Stimulated activated naive B cell treated with anti-CD40 and anti-IgM and Interleukin-4, amounts not matched to agents 10 μg/mL and 1 μg/mL and 100 μg/mL, for 72 hours (primary cell): ENCODE results near the gene POMT1.
"Not testable (repeated sequence)": the region's sequence is repeated elsewhere in the genome, so short reads cannot be mapped to it uniquely, and the experiment has no call there.

Experiments
- ATAC-seq, 2 donors: fragments of 150-1000 bp; cut with Tn5 transposase; replicated peaks; 2 replicates each; pipeline ENCODE4 v1.10.0; 2021; ENCODE audit warnings: moderate library complexity in 1 of 2
- DNase-seq: peaks from one replicate; pipeline ENCODE4 v3.0.0; 2021
- H3K27ac Mint-ChIP-seq: one replicate; pipeline ENCODE4 v1.8.0; 2022; ENCODE audit warnings: mild to moderate bottlenecking, mixed read lengths
- H3K27me3 Mint-ChIP-seq, 2 donors: one replicate each; pipeline ENCODE4 v1.8.0; 2022; ENCODE audit warnings: mixed read lengths in 2 of 2
- H3K36me3 Mint-ChIP-seq, 2 donors: one replicate each; pipeline ENCODE4 v1.8.0; 2022; ENCODE audit warnings: mixed read lengths in 2 of 2, mild to moderate bottlenecking in 1 of 2
- H3K4me1 Mint-ChIP-seq, 2 donors: one replicate each; pipeline ENCODE4 v1.8.0; 2022; ENCODE audit warnings: mixed read lengths in 2 of 2, mild to moderate bottlenecking in 1 of 2
- H3K4me3 Mint-ChIP-seq, 2 donors: one replicate each; pipeline ENCODE4 v1.8.0; 2022; ENCODE audit warnings: mild to moderate bottlenecking in 2 of 2, mixed read lengths in 2 of 2, moderate library complexity in 1 of 2
- H3K9me3 Mint-ChIP-seq, 2 donors: one replicate each; pipeline ENCODE4 v1.8.0; 2022; ENCODE audit warnings: mixed read lengths in 2 of 2, mild to moderate bottlenecking in 1 of 2

POMT1 gene, protein sequence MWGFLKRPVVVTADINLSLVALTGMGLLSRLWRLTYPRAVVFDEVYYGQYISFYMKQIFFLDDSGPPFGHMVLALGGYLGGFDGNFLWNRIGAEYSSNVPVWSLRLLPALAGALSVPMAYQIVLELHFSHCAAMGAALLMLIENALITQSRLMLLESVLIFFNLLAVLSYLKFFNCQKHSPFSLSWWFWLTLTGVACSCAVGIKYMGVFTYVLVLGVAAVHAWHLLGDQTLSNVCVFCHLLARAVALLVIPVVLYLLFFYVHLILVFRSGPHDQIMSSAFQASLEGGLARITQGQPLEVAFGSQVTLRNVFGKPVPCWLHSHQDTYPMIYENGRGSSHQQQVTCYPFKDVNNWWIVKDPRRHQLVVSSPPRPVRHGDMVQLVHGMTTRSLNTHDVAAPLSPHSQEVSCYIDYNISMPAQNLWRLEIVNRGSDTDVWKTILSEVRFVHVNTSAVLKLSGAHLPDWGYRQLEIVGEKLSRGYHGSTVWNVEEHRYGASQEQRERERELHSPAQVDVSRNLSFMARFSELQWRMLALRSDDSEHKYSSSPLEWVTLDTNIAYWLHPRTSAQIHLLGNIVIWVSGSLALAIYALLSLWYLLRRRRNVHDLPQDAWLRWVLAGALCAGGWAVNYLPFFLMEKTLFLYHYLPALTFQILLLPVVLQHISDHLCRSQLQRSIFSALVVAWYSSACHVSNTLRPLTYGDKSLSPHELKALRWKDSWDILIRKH

DNA sequence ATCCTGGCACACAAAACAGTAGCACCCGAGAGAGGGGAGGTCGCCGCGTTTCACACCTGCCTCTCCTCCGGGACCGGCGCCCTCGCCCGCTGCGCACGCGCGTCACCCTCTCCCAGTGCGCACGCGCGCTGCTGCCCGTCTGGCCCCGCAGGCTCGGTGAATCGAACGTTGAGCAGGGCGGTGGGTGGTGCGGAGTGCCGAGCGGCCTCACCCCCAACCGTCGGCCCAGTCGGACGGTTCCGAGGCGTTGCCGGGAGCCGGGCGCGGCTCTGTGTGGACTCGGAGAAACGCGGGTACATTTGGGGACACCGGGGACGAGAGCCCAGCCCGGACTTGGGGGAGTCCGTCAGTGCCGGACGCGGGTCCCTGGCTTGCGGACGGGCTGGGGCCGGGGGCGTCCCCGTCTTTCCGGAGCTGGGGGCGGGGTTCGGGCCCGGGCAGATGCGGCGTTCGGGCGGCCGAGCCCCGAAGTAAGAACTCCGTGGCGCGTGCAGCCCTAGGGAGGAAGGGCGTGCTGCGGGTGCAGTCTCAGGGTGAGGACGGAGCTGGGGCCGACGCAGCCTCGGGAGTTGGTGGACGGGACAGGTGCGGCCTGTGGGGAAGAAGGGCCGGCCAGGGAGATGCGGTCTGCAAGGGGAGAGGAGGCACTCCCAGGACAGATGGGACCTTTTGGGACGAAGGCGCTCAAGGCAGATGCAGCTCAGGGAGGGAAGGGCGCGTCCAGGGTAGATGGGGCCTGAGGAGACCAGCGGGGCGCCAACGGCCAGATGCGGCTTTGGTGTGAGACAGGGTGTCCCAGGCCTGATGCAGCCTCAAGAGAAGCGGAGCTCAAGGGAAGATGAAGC, at the start of gene POMT1:
TSS of gene POMT1 (plus strand) at position 138 of the 845 bp plus-strand sequence. CDS start 1,301 bp downstream, outside the sequence.
- Mint-ChIP-seq H3K9me3 (no peaks in the 10 kb centered on the region), H3K27ac (peak within 1 kb of the TSS; percentile 95), H3K4me1 (peaks cover 30 to 46% of the 10 kb centered on the region in 2 donors), H3K27me3 (no peaks in the 10 kb centered on the region), H3K4me3 (peak within 1 kb of the TSS; percentile 92 to 95), H3K36me3 (peaks cover 13 to 44% of the 10 kb centered on the region in 2 donors)
- DNase-seq (peak; percentile 86), ATAC-seq (peak; percentile 82 to 88)

GRCh38 chr9:131454028-131454427, 48.7 kb upstream of the POMT1 start:
- H3K4me1 Mint-ChIP-seq, result peaks cover 0 to 10% of the 10 kb centered on the region in 2 donors
- H3K9me3 Mint-ChIP-seq, result no peaks in the 10 kb centered on the region
- H3K4me3 Mint-ChIP-seq, result no peak overlapping the region
- DNase-seq (no peak), ATAC-seq (no peak)
- no peaks in the 10 kb centered on the region for H3K27me3 Mint-ChIP-seq
- H3K27ac Mint-ChIP-seq, result no peak overlapping the region
- H3K36me3 Mint-ChIP-seq, result peaks cover 41 to 57% of the 10 kb centered on the region in 2 donors

DNA sequence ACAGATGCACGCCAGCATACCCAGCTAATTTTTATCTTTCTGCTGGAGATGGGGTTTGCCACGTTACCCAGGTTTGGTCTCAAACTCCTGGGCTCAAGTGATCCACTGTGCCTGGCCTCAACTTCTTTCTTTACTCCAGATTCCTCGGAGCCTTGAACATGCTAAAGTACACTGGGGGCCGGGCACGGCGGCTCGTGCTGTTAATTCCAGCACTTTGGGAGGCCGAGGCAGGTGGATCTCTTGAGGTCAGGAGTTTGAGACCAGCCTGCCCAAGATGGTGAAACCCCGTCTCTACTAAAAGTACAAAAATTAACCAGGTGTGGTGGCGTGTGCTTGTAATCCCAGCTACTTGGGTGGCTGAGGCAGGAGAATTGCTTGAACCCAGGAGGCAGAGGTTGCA, 47.1 kb upstream of the POMT1 start:
- Mint-ChIP-seq H3K4me1 (peaks cover 0 to 12% of the 10 kb centered on the region in 2 donors), H3K36me3 (peaks cover 41 to 62% of the 10 kb centered on the region in 2 donors)
- H3K4me3 Mint-ChIP-seq, H3K27ac Mint-ChIP-seq, DNase-seq, H3K27me3 Mint-ChIP-seq, ATAC-seq, H3K9me3 Mint-ChIP-seq: not testable (repeated sequence)

- Mint-ChIP-seq H3K9me3 (no peaks in the 10 kb centered on the region), H3K27me3 (no peaks in the 10 kb centered on the region), H3K4me1 (peaks cover 0 to 18% of the 10 kb centered on the region in 2 donors), H3K36me3 (peaks cover 49 to 66% of the 10 kb centered on the region in 2 donors), H3K27ac (peak overlapping the region; percentile 3), H3K4me3 (no peak overlapping the region)
- no peak for ATAC-seq
- DNase-seq, result no peak
Observed at GRCh38 chr9:131457746-131458145, 45.0 kb upstream of the POMT1 start.

DNA sequence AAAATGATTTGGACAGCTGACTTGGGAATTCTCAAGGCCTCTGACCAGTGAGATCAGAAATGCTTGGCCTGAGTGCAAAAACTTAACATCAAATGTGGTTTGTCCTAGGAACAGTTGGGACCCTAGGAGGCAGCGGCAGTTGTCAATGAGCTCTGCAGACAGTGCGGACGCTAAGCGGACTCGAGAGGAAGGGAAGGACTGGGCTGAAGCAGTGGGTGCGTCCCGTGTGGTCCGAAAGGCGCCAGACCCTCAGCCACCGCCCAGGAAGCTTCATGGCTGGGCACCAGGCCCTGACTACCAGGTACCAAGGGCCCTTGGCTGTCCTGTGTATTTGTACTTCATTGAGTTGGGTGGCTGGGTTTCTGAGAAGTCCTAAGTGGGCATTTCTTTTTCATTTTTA, 43.7 kb upstream of the POMT1 start:
- Mint-ChIP-seq H3K9me3 (no peaks in the 10 kb centered on the region), H3K4me3 (no peak overlapping the region), H3K27ac (peak overlapping the region; percentile 81), H3K27me3 (no peaks in the 10 kb centered on the region), H3K36me3 (peaks cover 42 to 64% of the 10 kb centered on the region in 2 donors), H3K4me1 (peaks cover 0 to 18% of the 10 kb centered on the region in 2 donors)
- ATAC-seq, result no peak
- no peak for DNase-seq

- ATAC-seq, result no peak
- Mint-ChIP-seq H3K27me3 (no peaks in the 10 kb centered on the region), H3K4me1 (peaks cover 0 to 18% of the 10 kb centered on the region in 2 donors), H3K9me3 (no peaks in the 10 kb centered on the region), H3K36me3 (peaks cover 46 to 68% of the 10 kb centered on the region in 2 donors), H3K27ac (peak overlapping the region; percentile 11), H3K4me3 (no peak overlapping the region)
- no peak for DNase-seq
Observed at GRCh38 chr9:131461166-131461565, 41.6 kb upstream of the POMT1 start.

DNA sequence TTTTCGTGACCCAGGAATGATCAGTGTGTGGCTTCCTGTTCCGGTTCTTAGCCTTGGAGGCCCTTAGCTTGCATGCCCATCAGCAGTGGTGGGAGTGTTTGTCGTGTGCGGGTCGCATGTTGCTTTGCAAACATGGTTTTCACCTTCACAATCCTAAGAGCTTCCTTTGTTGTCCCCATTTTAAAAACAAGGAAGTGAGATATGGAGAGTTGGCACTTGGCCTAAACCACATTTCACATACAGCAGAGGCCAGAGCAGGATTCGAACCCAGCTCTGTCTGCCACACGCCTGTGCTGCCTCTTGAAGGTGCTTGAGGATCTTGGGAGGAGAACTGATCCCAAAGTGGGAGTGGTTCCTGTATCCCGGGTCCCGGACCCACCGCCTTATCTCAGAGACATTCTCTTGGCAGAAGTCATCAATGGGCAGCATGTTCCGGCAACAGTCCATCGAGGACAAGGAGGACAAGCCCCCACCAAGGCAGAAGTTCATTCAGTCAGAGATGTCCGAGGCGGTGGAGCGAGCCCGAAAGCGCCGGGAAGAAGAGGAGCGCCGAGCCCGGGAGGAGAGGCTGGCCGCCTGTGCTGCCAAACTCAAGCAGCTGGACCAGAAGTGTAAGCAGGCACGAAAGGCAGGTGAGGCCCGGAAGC, 38.2 kb upstream of the POMT1 start:
- H3K36me3 Mint-ChIP-seq, result peaks cover 48 to 69% of the 10 kb centered on the region in 2 donors
- DNase-seq, result no peak

DNA sequence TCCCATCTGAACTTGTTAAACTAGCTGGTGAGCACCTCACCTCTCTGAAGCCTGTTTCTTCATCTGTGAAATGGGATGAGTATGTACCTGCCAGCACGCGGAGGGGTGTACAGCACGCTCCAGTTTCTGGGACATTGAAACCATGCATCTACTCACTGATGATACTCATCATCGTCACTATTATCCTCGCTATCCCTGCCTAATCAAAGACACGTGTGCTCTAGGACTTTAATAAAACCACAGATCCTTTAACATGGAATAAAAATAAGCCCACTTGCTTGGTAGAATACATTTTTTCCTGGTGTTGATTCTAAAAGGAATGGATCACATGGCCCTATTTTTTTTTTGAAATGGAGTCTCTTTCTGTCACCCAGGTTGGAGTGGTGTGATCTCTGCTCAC, 37.3 kb upstream of the POMT1 start:
- peaks cover 51 to 72% of the 10 kb centered on the region in 2 donors for H3K36me3 Mint-ChIP-seq
- no peaks in the 10 kb centered on the region for H3K27me3 Mint-ChIP-seq
- H3K27ac Mint-ChIP-seq, result no peak overlapping the region

More for the DNA sequence above, 38.2 kb upstream of the POMT1 start:
- Mint-ChIP-seq H3K9me3 (no peaks in the 10 kb centered on the region), H3K27ac (peak overlapping the region; percentile 73), H3K27me3 (no peaks in the 10 kb centered on the region), H3K4me3 (peak overlapping the region in 1 of 2 donors; percentile 38), H3K4me1 (peaks cover 0 to 12% of the 10 kb centered on the region in 2 donors)
- ATAC-seq, result peak in 1 of 2 donors; percentile 33

DNA sequence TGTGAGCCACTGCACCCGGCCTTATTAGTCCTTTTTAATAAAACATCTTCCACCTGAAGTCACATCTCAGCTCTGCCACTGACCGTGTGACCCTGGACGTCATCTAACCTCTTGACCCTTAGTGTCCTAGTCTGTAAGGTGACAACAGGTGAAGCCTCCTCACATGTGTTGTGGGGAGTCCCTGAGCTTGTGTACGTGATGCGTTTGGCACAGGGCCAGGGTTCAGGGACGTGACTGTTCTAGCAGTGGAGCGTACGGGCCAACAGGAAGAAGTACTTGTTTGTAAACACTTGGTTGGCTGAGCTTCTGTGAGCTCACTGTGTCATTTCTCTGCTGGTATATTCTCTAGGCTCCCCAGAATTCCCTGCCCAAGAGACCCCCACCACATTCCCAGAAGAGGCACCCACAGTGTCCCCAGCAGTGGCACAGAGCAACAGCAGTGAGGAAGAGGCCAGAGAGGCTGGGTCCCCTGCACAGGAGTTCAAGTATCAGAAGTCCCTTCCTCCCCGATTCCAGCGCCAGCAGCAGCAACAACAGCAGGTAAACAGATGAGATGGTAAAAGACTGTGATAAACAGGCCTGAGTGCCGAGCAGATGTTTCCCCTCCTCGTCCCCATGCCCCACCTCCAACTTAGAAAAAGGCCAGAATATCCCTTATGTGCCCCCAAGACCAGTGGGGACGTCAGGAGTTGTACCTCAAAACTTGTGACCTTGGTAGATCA, 35.3 kb upstream of the POMT1 start:
- Mint-ChIP-seq H3K4me3 (no peak overlapping the region), H3K27ac (peak overlapping the region; percentile 51), H3K27me3 (no peaks in the 10 kb centered on the region), H3K36me3 (peaks cover 38 to 65% of the 10 kb centered on the region in 2 donors), H3K9me3 (no peaks in the 10 kb centered on the region), H3K4me1 (peaks cover 0 to 8% of the 10 kb centered on the region in 2 donors)
- no peak for ATAC-seq
- no peak for DNase-seq

More for the DNA sequence above, 37.3 kb upstream of the POMT1 start:
- H3K9me3 Mint-ChIP-seq, result no peaks in the 10 kb centered on the region
- DNase-seq, result no peak
- H3K4me3 Mint-ChIP-seq, result no peak overlapping the region
- H3K4me1 Mint-ChIP-seq, result peaks cover 0 to 16% of the 10 kb centered on the region in 2 donors
- ATAC-seq, result no peak

GRCh38 chr9:131468031-131468430, 34.7 kb upstream of the POMT1 start:
- H3K4me1 Mint-ChIP-seq, result peaks cover 2 to 13% of the 10 kb centered on the region in 2 donors
- H3K27me3 Mint-ChIP-seq, result no peaks in the 10 kb centered on the region
- DNase-seq, result no peak
- H3K36me3 Mint-ChIP-seq, result peaks cover 42 to 67% of the 10 kb centered on the region in 2 donors
- H3K4me3 Mint-ChIP-seq, result no peak overlapping the region
- H3K9me3 Mint-ChIP-seq, result no peaks in the 10 kb centered on the region
- peak overlapping the region; percentile 14 for H3K27ac Mint-ChIP-seq
- no peak for ATAC-seq

- H3K9me3 Mint-ChIP-seq, result no peaks in the 10 kb centered on the region
- H3K36me3 Mint-ChIP-seq, result peaks cover 46 to 69% of the 10 kb centered on the region in 2 donors
- H3K4me1 Mint-ChIP-seq, result peaks cover 2 to 16% of the 10 kb centered on the region in 2 donors
- no peak overlapping the region for H3K4me3 Mint-ChIP-seq
- no peaks in the 10 kb centered on the region for H3K27me3 Mint-ChIP-seq
- no peak for DNase-seq
- ATAC-seq, result no peak
- peak overlapping the region; percentile 15 for H3K27ac Mint-ChIP-seq
Observed at GRCh38 chr9:131469356-131469755, 33.4 kb upstream of the POMT1 start.

DNA sequence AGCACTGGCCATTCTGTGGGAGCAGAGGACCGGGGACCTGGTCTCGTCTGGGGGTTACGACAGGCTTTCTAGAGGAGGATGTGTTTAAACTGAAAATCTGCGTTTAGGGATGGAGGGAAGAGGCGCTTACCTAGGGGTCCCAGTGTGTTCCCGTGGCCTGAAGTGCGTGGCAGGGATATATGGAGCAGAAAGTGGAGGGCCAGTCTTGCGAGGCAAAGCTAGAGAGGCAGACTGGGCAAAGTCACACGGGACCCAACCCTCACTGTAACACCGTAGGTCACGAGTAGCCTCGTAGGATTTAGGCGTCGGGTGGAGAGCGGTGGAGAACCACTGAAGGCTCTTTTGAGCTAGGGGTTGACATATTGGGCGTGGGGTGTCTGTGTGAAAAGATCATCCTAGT, 32.8 kb upstream of the POMT1 start:
- no peaks in the 10 kb centered on the region for H3K27me3 Mint-ChIP-seq
- H3K36me3 Mint-ChIP-seq, result peaks cover 46 to 67% of the 10 kb centered on the region in 2 donors
- no peak overlapping the region for H3K4me3 Mint-ChIP-seq
- no peaks in the 10 kb centered on the region for H3K9me3 Mint-ChIP-seq
- DNase-seq (no peak), ATAC-seq (no peak)
- H3K27ac Mint-ChIP-seq, result peak overlapping the region; percentile 15
- H3K4me1 Mint-ChIP-seq, result peaks cover 2 to 16% of the 10 kb centered on the region in 2 donors

- Mint-ChIP-seq H3K9me3 (no peaks in the 10 kb centered on the region), H3K4me3 (no peak overlapping the region), H3K36me3 (peaks cover 47 to 66% of the 10 kb centered on the region in 2 donors), H3K4me1 (peaks cover 2 to 16% of the 10 kb centered on the region in 2 donors), H3K27me3 (no peaks in the 10 kb centered on the region), H3K27ac (no peak overlapping the region)
- DNase-seq (no peak), ATAC-seq (no peak)
Observed at GRCh38 chr9:131470581-131470991, 32.1 kb upstream of the POMT1 start.
